Measurements from ENCODE around the gene SORCS2. TPM values are rescaled to one million over a fixed set of nuclear protein-coding genes. Genes with fewer than 3 reads are reported as not detected.

SORCS2 gene
- total and polyA plus RNA-seq, 4 donors: 0.05 to 8.4 (median 1.8) TPM

GRCh38 chr4:7199129-7199725 lies 6.9 kb downstream of the SORCS2 start:
- Histone ChIP-seq H3K27ac (ENCODE audit: low read depth in 1 of 2, low read length in 2 of 2) (no peak overlapping the region), H3K4me1 (ENCODE audit: control insufficient read depth in 1 of 2, insufficient read depth in 2 of 2, low read length in 2 of 2) (no peaks in the 10 kb centered on the region), H3K4me3 (ENCODE audit: low read length in 2 of 2) (no peak overlapping the region), H3K9me3 (ENCODE audit: control insufficient read depth, low read length) (no peaks in the 10 kb centered on the region), H3K27me3 (ENCODE audit: control insufficient read depth in 1 of 2, insufficient read depth in 2 of 2, low read length in 1 of 2) (no peaks in the 10 kb centered on the region), H3K36me3 (ENCODE audit: control insufficient read depth in 1 of 2, insufficient read depth in 2 of 2, low read length in 1 of 2) (no peaks in the 10 kb centered on the region)
- intact Hi-C loops (cut with DNase I): no loop called here
- ATAC-seq (ENCODE audit: low FRiP score) (no peak), DNase-seq (peak; percentile 37 to 71)
- WGBS, 2 donors: 94 to 97% methylated on average over 15 of the region's 15 CpGs

DNA sequence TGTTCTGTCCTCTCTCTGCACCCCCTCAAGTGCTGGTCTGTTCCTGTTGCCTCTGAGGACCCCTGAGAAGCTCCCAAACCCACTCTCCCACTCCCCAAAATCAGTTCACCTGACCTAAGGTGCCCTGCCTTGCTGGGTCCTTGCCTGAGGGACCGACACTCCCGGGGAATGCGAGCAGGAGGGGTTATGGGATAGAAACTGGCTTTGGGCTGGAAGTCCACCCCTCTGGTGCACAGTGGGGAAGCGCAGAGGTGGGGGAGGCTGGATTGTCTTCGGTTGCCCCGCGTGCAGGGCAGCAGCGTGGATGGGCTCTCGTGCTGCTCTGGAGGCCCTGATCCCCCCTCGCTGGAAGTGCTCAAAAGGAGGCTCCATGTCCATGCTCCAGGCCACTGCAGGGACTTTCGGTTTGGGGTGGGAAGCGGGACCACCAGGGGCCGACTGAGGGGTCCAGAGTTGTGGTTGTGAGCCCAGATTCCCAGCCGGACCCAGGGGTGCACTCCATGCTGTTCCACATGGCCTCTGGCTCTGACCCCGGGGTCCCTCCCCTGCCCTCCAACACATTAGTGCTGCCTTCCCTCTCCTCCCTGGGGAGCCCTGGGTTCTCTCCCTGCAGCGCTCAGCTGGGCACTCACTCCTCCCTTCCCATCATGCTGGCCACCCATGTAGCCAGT lies 7.6 kb downstream of the SORCS2 start:
- 93% methylated on average over 16 of the region's 16 CpGs for WGBS, 2 donors
- no peak overlapping the region for H3K27ac ChIP-seq (ENCODE audit: low read depth in 1 of 2, low read length in 2 of 2)
- no peak overlapping the region for H3K4me3 ChIP-seq (ENCODE audit: low read length in 2 of 2)
- no peaks in the 10 kb centered on the region for H3K9me3 ChIP-seq (ENCODE audit: control insufficient read depth, low read length)
- intact Hi-C loops (cut with DNase I): no loop called here
- peak; percentile 34 to 69 for DNase-seq
- no peaks in the 10 kb centered on the region for H3K36me3 ChIP-seq (ENCODE audit: control insufficient read depth in 1 of 2, insufficient read depth in 2 of 2, low read length in 1 of 2)
- no peak for ATAC-seq (ENCODE audit: low FRiP score)
- H3K4me1 ChIP-seq (ENCODE audit: control insufficient read depth in 1 of 2, insufficient read depth in 2 of 2, low read length in 2 of 2): no peaks in the 10 kb centered on the region
- no peaks in the 10 kb centered on the region for H3K27me3 ChIP-seq (ENCODE audit: control insufficient read depth in 1 of 2, insufficient read depth in 2 of 2, low read length in 1 of 2)

DNA sequence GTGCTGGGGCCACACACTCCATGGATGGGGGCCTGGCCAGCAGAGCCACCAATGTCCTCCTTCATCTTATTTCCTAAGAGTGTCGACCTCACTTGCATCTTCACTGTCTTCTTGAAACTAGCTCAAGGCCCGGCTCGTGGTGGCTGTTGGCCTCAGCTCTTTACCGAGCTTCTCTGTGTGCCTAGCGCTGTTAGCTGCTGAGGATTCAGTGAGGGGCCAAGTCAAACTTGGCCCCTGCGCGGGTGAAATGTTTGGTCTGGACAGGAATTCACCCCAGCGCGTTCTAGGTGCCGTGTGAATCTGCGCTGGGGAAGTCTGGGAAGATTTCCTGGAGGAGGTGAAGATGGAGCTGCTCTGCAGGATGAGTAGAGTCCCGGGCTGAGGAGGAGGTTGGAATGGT lies 8.5 kb downstream of the SORCS2 start:
- no peaks in the 10 kb centered on the region for H3K9me3 ChIP-seq (ENCODE audit: control insufficient read depth, low read length)
- no peaks in the 10 kb centered on the region for H3K27me3 ChIP-seq (ENCODE audit: control insufficient read depth in 1 of 2, insufficient read depth in 2 of 2, low read length in 1 of 2)
- intact Hi-C loops (cut with DNase I): no loop called here
- WGBS, 2 donors: 65 to 66% methylated on average over 12 of the region's 12 CpGs
- ATAC-seq (ENCODE audit: low FRiP score): no peak
- H3K4me1 ChIP-seq (ENCODE audit: control insufficient read depth in 1 of 2, insufficient read depth in 2 of 2, low read length in 2 of 2): no peaks in the 10 kb centered on the region
- H3K4me3 ChIP-seq (ENCODE audit: low read length in 2 of 2): no peak overlapping the region
- DNase-seq: peak; percentile 12 to 34
- H3K27ac ChIP-seq (ENCODE audit: low read depth in 1 of 2, low read length in 2 of 2): no peak overlapping the region
- H3K36me3 ChIP-seq (ENCODE audit: control insufficient read depth in 1 of 2, insufficient read depth in 2 of 2, low read length in 1 of 2): no peaks in the 10 kb centered on the region

GRCh38 chr4:7201420-7202305 lies 9.3 kb downstream of the SORCS2 start:
- Histone ChIP-seq H3K9me3 (ENCODE audit: control insufficient read depth, low read length) (no peaks in the 10 kb centered on the region), H3K4me3 (ENCODE audit: low read length in 2 of 2) (no peak overlapping the region), H3K27ac (ENCODE audit: low read depth in 1 of 2, low read length in 2 of 2) (no peak overlapping the region), H3K4me1 (ENCODE audit: control insufficient read depth in 1 of 2, insufficient read depth in 2 of 2, low read length in 2 of 2) (peaks cover 0 to 1% of the 10 kb centered on the region in 2 donors), H3K27me3 (ENCODE audit: control insufficient read depth in 1 of 2, insufficient read depth in 2 of 2, low read length in 1 of 2) (no peaks in the 10 kb centered on the region), H3K36me3 (ENCODE audit: control insufficient read depth in 1 of 2, insufficient read depth in 2 of 2, low read length in 1 of 2) (no peaks in the 10 kb centered on the region)
- 90 to 91% methylated on average over 29 of the region's 29 CpGs for WGBS, 2 donors
- DNase-seq: peak; percentile 17 to 55
- intact Hi-C loops (cut with DNase I): no loop called here
- no peak for ATAC-seq (ENCODE audit: low FRiP score)

DNA sequence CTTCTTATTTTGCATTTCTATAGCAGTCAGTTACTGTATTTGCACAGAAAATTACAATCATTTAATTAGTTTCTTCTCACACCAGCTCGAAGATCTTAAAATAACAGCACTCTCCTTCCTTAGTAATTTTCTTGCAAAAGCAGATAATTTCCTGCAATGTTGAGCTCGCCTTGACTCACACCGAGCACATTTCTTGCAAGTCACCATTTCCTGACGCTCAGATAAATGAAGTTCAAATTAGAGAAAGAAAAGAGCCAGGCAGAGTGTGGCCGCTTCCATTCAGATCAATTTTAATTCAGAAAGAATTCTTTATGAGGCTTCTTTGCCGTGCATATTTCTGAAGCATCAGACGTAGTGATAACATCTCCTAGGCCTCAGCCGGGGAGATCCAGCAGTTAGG lies 10.1 kb downstream of the SORCS2 start:
- ATAC-seq (ENCODE audit: low FRiP score) (no peak), DNase-seq (no peak)
- intact Hi-C loops (cut with DNase I): no loop called here
- H3K9me3 ChIP-seq (ENCODE audit: control insufficient read depth, low read length): no peaks in the 10 kb centered on the region
- no peaks in the 10 kb centered on the region for H3K27me3 ChIP-seq (ENCODE audit: control insufficient read depth in 1 of 2, insufficient read depth in 2 of 2, low read length in 1 of 2)
- H3K36me3 ChIP-seq (ENCODE audit: control insufficient read depth in 1 of 2, insufficient read depth in 2 of 2, low read length in 1 of 2): no peaks in the 10 kb centered on the region
- H3K4me3 ChIP-seq (ENCODE audit: low read length in 2 of 2): no peak overlapping the region
- peaks cover 0 to 4% of the 10 kb centered on the region in 2 donors for H3K4me1 ChIP-seq (ENCODE audit: control insufficient read depth in 1 of 2, insufficient read depth in 2 of 2, low read length in 2 of 2)
- H3K27ac ChIP-seq (ENCODE audit: low read depth in 1 of 2, low read length in 2 of 2): no peak overlapping the region
- 92 to 95% methylated on average over 8 of the region's 8 CpGs for WGBS, 2 donors

DNA sequence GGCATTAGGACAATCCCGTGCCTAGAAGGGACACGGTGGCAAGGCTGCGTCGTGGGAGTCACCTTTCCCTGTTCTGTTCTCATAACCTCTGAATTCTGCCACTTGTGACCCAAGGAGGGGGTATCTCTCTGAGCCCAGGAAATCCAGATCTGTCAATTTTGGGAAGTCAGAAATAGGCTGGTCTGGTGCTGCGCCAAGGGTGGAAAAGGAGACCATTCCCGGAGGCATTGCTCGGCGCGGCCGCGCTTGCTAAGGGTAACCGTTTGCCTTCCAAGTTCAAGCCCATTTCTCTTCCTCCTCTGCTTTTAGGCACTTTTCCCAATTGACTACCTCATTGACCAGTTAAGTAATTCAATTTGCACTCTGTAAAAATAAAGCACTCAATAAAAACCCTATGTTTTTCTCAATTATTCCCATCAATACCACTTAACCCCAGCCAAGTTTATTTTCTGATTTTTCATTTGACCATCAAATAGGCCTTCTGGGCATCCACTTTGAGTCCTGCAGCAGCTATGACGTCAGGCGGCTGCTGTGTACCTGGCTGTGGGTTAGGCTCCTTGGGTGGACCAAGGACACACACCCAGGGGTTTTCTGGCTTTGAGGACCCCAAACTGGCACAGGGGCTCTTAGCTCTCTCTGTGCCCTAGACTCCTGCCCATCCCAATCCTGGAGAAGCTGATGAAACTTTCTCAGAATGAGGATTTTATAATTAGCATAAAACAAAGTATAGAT lies 12.5 kb downstream of the SORCS2 start:
- Histone ChIP-seq H3K4me1 (ENCODE audit: control insufficient read depth in 1 of 2, insufficient read depth in 2 of 2, low read length in 2 of 2) (peaks cover 0 to 4% of the 10 kb centered on the region in 2 donors), H3K27me3 (ENCODE audit: control insufficient read depth in 1 of 2, insufficient read depth in 2 of 2, low read length in 1 of 2) (no peaks in the 10 kb centered on the region), H3K36me3 (ENCODE audit: control insufficient read depth in 1 of 2, insufficient read depth in 2 of 2, low read length in 1 of 2) (no peaks in the 10 kb centered on the region), H3K4me3 (ENCODE audit: low read length in 2 of 2) (no peak overlapping the region), H3K27ac (ENCODE audit: low read depth in 1 of 2, low read length in 2 of 2) (no peak overlapping the region), H3K9me3 (ENCODE audit: control insufficient read depth, low read length) (no peaks in the 10 kb centered on the region)
- DNase-seq (peak in 1 of 2 donors; percentile 18), ATAC-seq (ENCODE audit: low FRiP score) (no peak)
- WGBS, 2 donors: 93 to 94% methylated on average over 14 of the region's 14 CpGs
- intact Hi-C loops (cut with DNase I): no loop called here

DNA sequence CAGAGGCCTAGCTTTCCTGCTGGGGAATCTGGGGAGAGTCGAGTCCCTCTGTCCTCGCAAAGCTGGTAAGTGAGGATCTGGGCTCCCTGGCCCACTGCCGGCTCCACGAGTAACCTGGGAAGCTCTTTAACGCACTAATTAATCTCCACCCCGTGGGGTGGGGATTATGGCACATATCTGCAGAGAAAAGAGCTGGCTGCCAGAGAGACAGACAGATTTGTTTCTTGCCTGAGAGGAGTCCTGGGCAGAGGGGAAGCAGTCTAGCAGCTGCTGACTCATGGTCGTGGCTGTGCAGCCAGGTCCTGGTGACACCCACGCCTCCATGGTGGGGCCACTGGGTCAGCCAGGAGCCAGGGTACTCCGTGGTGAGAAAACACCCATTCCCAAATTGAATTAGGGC lies 14.0 kb downstream of the SORCS2 start:
- no peaks in the 10 kb centered on the region for H3K9me3 ChIP-seq (ENCODE audit: control insufficient read depth, low read length)
- no peaks in the 10 kb centered on the region for H3K36me3 ChIP-seq (ENCODE audit: control insufficient read depth in 1 of 2, insufficient read depth in 2 of 2, low read length in 1 of 2)
- H3K4me3 ChIP-seq (ENCODE audit: low read length in 2 of 2): no peak overlapping the region
- WGBS, 2 donors: 21 to 23% methylated on average over 9 of the region's 9 CpGs
- DNase-seq (peak; percentile 80 to 88), ATAC-seq (ENCODE audit: low FRiP score) (peak; percentile 76)
- H3K27ac ChIP-seq (ENCODE audit: low read depth in 1 of 2, low read length in 2 of 2): peak overlapping the region in 1 of 2 donors; percentile 65
- peaks cover 0 to 4% of the 10 kb centered on the region in 2 donors for H3K4me1 ChIP-seq (ENCODE audit: control insufficient read depth in 1 of 2, insufficient read depth in 2 of 2, low read length in 2 of 2)
- intact Hi-C loops (cut with DNase I): no loop called here
- no peaks in the 10 kb centered on the region for H3K27me3 ChIP-seq (ENCODE audit: control insufficient read depth in 1 of 2, insufficient read depth in 2 of 2, low read length in 1 of 2)

DNA sequence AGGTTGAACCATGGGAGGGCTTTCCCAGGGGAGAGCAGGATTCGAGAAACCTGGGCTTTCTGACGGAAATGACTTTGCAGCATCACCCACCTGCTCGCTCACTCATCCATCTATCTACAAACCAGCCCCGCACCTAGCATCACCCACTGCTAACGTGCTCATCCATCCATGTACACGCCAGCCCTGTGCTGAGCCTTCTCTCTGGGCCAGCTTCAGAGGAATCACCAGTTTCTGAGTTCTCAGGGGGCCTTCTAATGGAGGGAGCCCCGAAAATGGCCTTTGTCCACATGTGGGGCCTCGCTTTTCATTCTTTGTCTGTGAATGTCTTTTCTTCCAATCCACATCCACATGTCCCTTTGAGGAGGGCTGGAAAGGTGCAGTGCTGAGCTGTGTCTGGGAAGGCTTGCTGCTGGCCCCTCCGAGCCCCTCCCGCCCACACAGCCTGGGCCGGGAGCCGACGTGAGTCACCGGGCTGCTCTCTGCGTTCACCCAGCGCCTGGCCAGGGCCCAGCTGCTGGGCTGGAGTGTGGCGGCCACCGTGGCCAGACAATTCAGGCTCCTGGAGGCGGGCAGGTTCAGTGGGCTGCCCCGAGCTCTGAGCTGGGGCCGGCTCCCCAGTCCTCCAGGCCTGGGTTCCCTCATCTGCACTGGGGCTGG lies 14.7 kb downstream of the SORCS2 start:
- H3K36me3 ChIP-seq (ENCODE audit: control insufficient read depth in 1 of 2, insufficient read depth in 2 of 2, low read length in 1 of 2): no peaks in the 10 kb centered on the region
- H3K27me3 ChIP-seq (ENCODE audit: control insufficient read depth in 1 of 2, insufficient read depth in 2 of 2, low read length in 1 of 2): no peaks in the 10 kb centered on the region
- H3K27ac ChIP-seq (ENCODE audit: low read depth in 1 of 2, low read length in 2 of 2): peak overlapping the region in 1 of 2 donors; percentile 65
- WGBS, 2 donors: 17 to 21% methylated on average over 21 of the region's 21 CpGs
- DNase-seq (peak; percentile 92 to 96), ATAC-seq (ENCODE audit: low FRiP score) (peak; percentile 94)
- no peaks in the 10 kb centered on the region for H3K9me3 ChIP-seq (ENCODE audit: control insufficient read depth, low read length)
- H3K4me3 ChIP-seq (ENCODE audit: low read length in 2 of 2): no peak overlapping the region
- H3K4me1 ChIP-seq (ENCODE audit: control insufficient read depth in 1 of 2, insufficient read depth in 2 of 2, low read length in 2 of 2): peaks cover 0 to 4% of the 10 kb centered on the region in 2 donors
- intact Hi-C loops (cut with DNase I): no loop called here

All from aorta (tissue), 5 donors.